Superior temporal gyrus (tissue), 1 donor: ENCODE results near the gene CCL20.
"Not testable (repeated sequence)": the region's sequence is repeated elsewhere in the genome, so short reads cannot be mapped to it uniquely, and the experiment has no call there.

Experiments used
- DNase-seq: peaks from one replicate; pipeline ENCODE4 v3.0.0-alpha.2; 2016; ENCODE audit errors: extremely low spot score

Gene CCL20

GRCh38 chr2:227813562-227814353 is at the start of gene CCL20:
CCL20 (plus strand) TSS chr2:227813842; CDS start chr2:227813912, 70 bp downstream.
- DNase-seq, result no peak

GRCh38 chr2:227765788-227766372 is 47.8 kb upstream of the CCL20 start:
- DNase-seq, result no peak

DNA sequence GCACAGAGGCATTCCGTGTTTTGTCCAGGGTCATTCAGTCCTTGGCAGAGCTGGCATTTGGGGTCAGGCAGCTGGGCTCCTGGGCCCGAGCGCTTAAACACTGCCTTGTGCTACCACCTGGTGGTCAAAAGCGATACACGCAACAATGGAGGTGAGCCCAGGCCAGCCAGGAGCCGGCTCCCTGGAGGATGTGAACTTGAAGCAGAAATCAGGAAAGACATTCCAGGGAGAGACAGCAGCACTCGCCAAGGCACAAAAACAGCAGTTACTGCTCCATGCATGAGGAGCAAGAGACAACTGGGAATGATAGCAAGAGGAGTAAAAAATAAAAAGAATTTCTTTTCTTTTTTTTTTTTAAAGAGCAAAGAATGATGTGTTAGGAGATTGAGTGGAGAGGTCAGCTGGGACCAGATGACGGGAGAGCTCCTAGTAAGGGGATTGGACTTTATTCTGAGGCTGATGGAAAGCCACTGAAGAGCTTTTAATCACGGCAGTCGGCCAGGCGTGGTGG is 47.2 kb upstream of the CCL20 start:
- peak; percentile 88 for DNase-seq

DNA sequence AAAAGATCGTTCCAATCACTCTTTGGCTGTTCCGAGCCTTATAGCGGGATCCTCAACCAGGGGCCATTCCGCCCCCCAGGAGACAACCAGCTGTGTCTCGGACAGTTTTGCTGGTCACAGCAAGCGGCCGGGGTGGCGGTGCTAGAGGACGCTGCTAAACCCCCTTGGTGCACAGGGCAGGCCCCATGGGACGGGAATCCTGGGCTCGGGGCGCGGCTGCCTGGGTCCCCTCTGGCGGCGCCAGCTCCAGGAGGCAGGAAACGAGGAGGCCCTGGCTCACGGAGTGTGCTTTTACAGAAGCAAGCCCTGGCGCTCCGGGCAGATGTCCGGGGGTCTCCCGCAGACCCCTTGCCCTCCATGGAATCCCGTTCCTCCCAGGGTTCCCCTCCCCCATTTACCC is 45.8 kb upstream of the CCL20 start:
- DNase-seq, result no peak

- no peak for DNase-seq
Measured at GRCh38 chr2:227772197-227772661, 41.4 kb upstream of the CCL20 start.

- DNase-seq, result no peak
Measured at GRCh38 chr2:227772932-227773331, 40.7 kb upstream of the CCL20 start.

DNA sequence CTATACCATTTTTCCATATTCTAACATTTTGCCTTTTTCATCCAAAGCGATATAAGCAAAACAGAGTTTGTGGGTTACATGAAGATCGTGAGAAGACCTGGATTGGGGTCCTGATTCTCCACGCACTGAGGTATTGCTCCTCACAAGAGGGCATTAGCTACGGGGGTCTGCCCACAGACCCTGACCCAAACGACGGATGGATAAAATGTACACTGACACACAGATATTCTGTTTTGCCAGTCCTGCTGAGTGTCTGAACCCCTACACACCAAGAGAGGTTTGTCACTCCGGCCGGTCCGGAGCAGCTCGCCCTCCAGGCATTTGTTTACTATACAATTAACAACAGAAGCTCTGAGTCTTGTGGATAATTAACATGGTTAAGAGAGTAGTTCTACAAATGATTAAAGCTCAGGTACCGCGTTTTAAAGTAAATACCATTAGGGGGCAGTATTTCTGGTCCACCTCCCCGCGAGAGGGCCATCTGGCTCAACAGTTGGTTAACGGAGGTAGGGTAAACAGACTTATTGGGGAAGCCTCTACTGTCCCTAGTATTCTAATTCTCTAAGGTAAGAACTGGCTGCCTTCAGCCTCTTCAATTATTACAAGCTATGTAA is 39.5 kb upstream of the CCL20 start:
- no peak for DNase-seq

- no peak for DNase-seq
Measured at GRCh38 chr2:227774895-227775842, 38.5 kb upstream of the CCL20 start.

DNA sequence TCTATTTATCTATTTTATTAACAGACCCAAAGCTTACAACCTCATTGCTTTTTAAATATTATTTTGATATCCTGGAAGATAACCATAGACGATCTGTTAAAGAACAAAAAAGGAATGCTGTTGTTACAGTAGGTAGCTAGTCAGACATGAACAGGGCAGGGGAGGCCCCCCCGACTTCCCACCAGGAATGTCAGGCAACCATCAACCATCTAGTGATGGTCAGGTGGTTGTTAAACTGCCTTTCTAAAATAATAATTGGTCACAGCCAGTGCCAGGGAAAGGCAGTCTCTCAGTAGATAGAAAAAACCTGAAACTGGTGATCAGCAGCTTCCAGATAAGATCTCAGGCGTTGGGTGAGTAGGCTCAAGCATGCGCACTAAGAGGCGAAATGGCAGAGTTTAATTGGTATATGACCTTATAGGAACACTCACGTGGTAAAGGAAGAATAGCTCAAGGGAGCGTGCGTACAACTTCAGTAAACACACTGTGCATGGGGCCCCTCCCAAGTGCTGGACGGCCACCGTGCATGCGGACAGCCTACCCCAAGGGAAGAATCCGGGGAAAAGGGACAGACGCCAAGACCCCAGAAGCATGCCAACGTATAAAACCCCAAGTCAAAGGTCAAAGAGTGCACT is 32.5 kb upstream of the CCL20 start:
- no peak for DNase-seq

DNA sequence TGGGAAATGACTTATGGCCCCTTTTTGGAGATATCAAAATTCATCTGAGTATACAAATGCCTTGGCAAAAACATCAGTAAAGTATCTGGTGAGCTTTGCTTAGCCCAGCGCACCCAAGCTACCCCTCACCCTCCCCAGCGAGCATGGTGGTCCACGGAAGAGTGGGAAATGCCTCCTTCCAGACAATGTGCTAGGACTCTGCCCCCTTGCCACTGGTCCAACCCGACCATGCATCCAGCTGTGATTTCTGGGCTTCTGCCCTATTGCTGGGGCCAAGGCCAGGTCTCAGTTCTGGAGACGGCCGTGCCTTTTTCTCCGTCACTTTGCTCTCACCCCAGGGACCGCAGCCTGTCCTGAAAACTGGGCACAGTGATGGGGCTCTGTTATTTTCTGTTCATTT is 31.8 kb upstream of the CCL20 start:
- DNase-seq, result no peak

- no peak for DNase-seq
Measured at GRCh38 chr2:227782804-227783203, 30.8 kb upstream of the CCL20 start.

DNA sequence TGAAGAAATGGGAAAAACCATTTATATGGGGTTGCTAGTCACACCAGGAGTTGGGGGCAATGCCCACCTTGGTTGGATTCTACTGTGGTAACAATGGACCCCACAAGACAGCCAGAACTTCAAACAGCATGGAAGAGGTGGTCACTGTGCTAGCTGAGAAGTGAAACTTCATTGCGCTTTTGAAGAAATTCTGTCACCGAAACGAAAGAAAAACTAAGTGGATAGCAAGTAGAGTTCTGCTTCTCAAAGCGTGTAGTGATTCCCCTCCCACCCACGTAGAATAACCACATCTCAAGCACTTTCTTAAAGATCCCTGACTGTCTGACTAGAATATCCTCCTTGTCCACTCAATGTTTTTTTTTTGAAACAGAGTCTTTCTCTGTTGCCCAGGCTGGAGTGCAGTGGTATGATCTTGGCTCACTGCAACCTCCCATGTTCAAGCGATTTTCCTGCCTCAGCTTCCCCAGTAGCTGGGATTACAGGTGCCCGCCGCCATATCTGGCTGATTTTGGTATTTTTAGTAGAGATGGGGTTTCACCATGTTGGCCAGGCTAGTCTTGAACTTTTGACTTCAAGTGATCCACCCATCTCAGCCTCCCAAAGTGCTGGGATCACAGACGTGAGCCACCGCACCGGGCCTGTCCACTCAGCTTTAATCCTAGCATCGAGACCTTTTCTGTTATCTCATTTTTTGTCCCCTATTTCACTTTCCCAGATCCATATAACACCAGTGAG is 30.1 kb upstream of the CCL20 start:
- DNase-seq, result no peak

GRCh38 chr2:227785293-227785692 is 28.3 kb upstream of the CCL20 start:
- no peak for DNase-seq

DNA sequence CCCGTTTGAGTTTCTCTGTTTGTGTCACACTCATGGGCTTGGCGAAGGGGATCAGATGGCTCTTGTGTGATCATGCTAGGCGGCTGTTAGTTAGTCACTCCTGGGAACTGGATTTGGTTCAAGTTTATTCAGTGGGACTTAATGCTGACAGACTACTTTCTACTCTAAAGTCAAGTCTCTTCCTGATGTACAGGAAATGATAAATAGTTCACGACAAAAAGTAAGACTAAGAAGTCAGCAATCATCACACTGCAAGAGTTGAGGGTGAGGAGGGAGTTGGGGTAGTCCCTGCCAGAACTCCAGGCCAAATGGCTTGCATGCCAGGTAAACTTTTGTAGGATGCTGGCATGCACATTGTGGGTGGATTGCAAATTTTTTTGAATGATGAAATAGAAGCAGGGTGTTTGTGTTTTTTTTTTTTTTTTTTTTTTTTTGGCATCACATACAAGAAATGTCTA is 25.1 kb upstream of the CCL20 start:
- DNase-seq, result no peak

DNA sequence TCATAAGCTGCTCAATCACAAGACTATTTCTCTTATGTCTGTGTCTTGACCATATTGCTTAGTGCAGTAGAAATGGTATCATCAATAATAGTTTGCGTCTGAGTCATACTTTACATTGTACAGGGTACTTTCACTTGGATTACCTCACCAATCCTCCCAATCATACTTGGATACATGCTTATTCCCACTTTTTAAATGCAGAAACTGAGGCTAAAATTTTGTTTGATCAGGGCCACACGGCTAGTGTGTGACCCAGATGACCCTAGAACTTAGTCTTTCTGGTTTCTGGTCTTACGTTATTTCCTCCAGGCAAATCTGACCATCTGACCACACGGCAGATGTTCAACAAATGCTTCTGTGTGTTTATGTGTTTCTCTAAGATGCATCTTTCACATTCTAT is 23.8 kb upstream of the CCL20 start:
- no peak for DNase-seq

GRCh38 chr2:227793148-227793712 is 20.4 kb upstream of the CCL20 start:
- no peak for DNase-seq

GRCh38 chr2:227796045-227796711 is 17.5 kb upstream of the CCL20 start:
- DNase-seq, result no peak

- not testable (repeated sequence) for DNase-seq
Measured at GRCh38 chr2:227796768-227797167, 16.9 kb upstream of the CCL20 start.

GRCh38 chr2:227799202-227799601 is 14.4 kb upstream of the CCL20 start:
- DNase-seq, result no peak
